RWPE2 (cell line): ENCODE measurements around the gene FAM120B.
A peak's percentile ranks its signal among the peaks of the same experiment; 100 is the strongest.

ENCODE experiments used
- ATAC-seq: fragments of 200-7000 bp; cut with Tn5 transposase; 3 replicates; pipeline ENCODE4 v1.9.1; 2021; ENCODE audit warnings: low read depth
- DNase-seq: peaks from one replicate; pipeline ENCODE4 v3.0.0-alpha.2; 2020; ENCODE audit warnings: low spot score
- H3K27ac ChIP-seq: fragments of 450-650 bp; 2 replicates; pipeline ENCODE4 v1.5.1; 2017; ENCODE audit warnings: mild to moderate bottlenecking; ENCODE audit not compliant: poor library complexity, severe bottlenecking
- H3K27me3 ChIP-seq: fragments of 250-450 bp; sonication (Bioruptor Pico); 2 replicates; pipeline ENCODE4 v1.5.1; 2021; ENCODE audit warnings: mild to moderate bottlenecking, moderate library complexity; ENCODE audit not compliant: insufficient read depth, poor library complexity, severe bottlenecking
- H3K36me3 ChIP-seq: fragments of 250-450 bp; sonication (Bioruptor Pico); 2 replicates; pipeline ENCODE4 v1.5.1; 2020; ENCODE audit warnings: low read depth, mild to moderate bottlenecking, moderate library complexity
- H3K4me1 ChIP-seq: fragments of 250-450 bp; sonication (Bioruptor Pico); 2 replicates; pipeline ENCODE4 v1.5.1; 2021; ENCODE audit warnings: mild to moderate bottlenecking, moderate library complexity; ENCODE audit not compliant: insufficient read depth, poor library complexity, severe bottlenecking
- H3K4me3 ChIP-seq: fragments of 250-450 bp; sonication (Bioruptor Pico); 2 replicates; pipeline ENCODE4 v1.5.1; 2021; ENCODE audit warnings: mild to moderate bottlenecking, moderate library complexity; ENCODE audit not compliant: severe bottlenecking
- H3K9me3 ChIP-seq: fragments of 250-450 bp; sonication (Bioruptor Pico); 2 replicates; pipeline ENCODE4 v1.5.1; 2021; ENCODE audit warnings: mild to moderate bottlenecking, moderate library complexity; ENCODE audit not compliant: severe bottlenecking
- CTCF ChIP-seq: fragments of 450-650 bp; IDR thresholded peaks from one replicate; pipeline ENCODE4 v1.5.1; 2017; ENCODE audit warnings: mild to moderate bottlenecking, moderate library complexity; ENCODE audit not compliant: poor library complexity, severe bottlenecking

FAM120B gene

GRCh38 chr6:170289180-170289931, 17.2 kb upstream of the FAM120B start:
- peak overlapping the region; percentile 45 for H3K4me3 ChIP-seq
- peaks cover 4% of the 10 kb centered on the region for H3K4me1 ChIP-seq
- H3K27me3 ChIP-seq: peaks cover under 1% of the 10 kb centered on the region
- TF ChIP-seq CTCF: peak; percentile 2
- peak; percentile 21 for ATAC-seq
- H3K27ac ChIP-seq: peak overlapping the region; percentile 25
- no peak for DNase-seq
- H3K36me3 ChIP-seq: peaks cover 36% of the 10 kb centered on the region
- no peaks in the 10 kb centered on the region for H3K9me3 ChIP-seq

GRCh38 chr6:170289951-170290295, 16.6 kb upstream of the FAM120B start:
- peak; percentile 7; the same call in 1 of the 3 replicates for ATAC-seq
- no peak for DNase-seq
- H3K4me3 ChIP-seq: peak overlapping the region; percentile 45
- peaks cover 4% of the 10 kb centered on the region for H3K4me1 ChIP-seq
- peaks cover 32% of the 10 kb centered on the region for H3K36me3 ChIP-seq
- no peaks in the 10 kb centered on the region for H3K9me3 ChIP-seq
- peak; percentile 1 for TF ChIP-seq CTCF
- H3K27ac ChIP-seq: peak overlapping the region; percentile 25
- H3K27me3 ChIP-seq: peaks cover 6% of the 10 kb centered on the region

GRCh38 chr6:170290296-170291128, 16.0 kb upstream of the FAM120B start, which contains the start of gene DLL1:
Gene DLL1 (minus strand): TSS chr6:170291078. CDS start chr6:170290139, 939 bp downstream.
- peak within 1 kb of the TSS; percentile 25 for H3K27ac ChIP-seq
- H3K36me3 ChIP-seq: peaks cover 26% of the 10 kb centered on the region
- peaks cover 4% of the 10 kb centered on the region for H3K4me1 ChIP-seq
- H3K9me3 ChIP-seq: no peaks in the 10 kb centered on the region
- peak within 1 kb of the TSS; percentile 45 for H3K4me3 ChIP-seq
- ATAC-seq (peak; percentile 53), DNase-seq (no peak)
- no peak for TF ChIP-seq CTCF
- H3K27me3 ChIP-seq: peaks cover 6% of the 10 kb centered on the region

GRCh38 chr6:170291271-170292110, 15.1 kb upstream of the FAM120B start:
- Histone ChIP-seq H3K4me1 (peaks cover 4% of the 10 kb centered on the region), H3K27me3 (peaks cover 6% of the 10 kb centered on the region), H3K27ac (no peak overlapping the region), H3K36me3 (peaks cover 19% of the 10 kb centered on the region), H3K9me3 (no peaks in the 10 kb centered on the region), H3K4me3 (peak overlapping the region; percentile 45)
- DNase-seq (no peak), ATAC-seq (peak; percentile 54)
- no peak for TF ChIP-seq CTCF
